Neutrophil (primary cell): Measurements from ENCODE around the gene DMBX1.

Source experiments
- H3K27ac ChIP-seq: fragments of 200-600 bp; sonication (generic); 2 replicates; pipeline ENCODE4 v1.5.1; 2016; ENCODE audit warnings: mild to moderate bottlenecking, moderate library complexity
- H3K27me3 ChIP-seq: fragments of 200-600 bp; sonication (generic); 2 replicates; pipeline ENCODE4 v1.6.0; 2016; ENCODE audit warnings: mild to moderate bottlenecking
- H3K36me3 ChIP-seq: fragments of 200-600 bp; sonication (generic); 2 replicates; pipeline ENCODE4 v1.5.1; 2017
- H3K4me1 ChIP-seq, 2 experiments: fragments of 200-600 bp in 1 of 2; sonication (generic) in 1 of 2; 1 replicate in 1 of 2; 2 replicates in 1 of 2; pipeline versions ENCODE4 v1.5.1 to v1.6.1; 2013 to 2016; ENCODE audit warnings: low read depth in 1 of 2, low read length in 1 of 2, mild to moderate bottlenecking in 1 of 2, moderate library complexity in 1 of 2; ENCODE audit not compliant: control insufficient read depth in 1 of 2, insufficient read depth in 1 of 2
- H3K4me3 ChIP-seq, 2 experiments: fragments of 200-600 bp in 1 of 2; sonication (generic) in 1 of 2; 1 replicate in 1 of 2; 2 replicates in 1 of 2; pipeline ENCODE4 v1.5.1; 2013 to 2016; ENCODE audit warnings: low read depth in 1 of 2, low read length in 1 of 2, mild to moderate bottlenecking in 1 of 2, moderate library complexity in 1 of 2
- H3K9me3 ChIP-seq: fragments of 200-600 bp; sonication (generic); 2 replicates; pipeline ENCODE4 v1.5.1; 2016
- TF ChIP-seq, protein P1 (sequence below): fragments of 200-600 bp; sonication (generic); IDR thresholded peaks from 2 replicates; pipeline ENCODE4 v1.5.1; 2016; ENCODE audit warnings: antibody characterized with exemption

Gene DMBX1

DNA sequence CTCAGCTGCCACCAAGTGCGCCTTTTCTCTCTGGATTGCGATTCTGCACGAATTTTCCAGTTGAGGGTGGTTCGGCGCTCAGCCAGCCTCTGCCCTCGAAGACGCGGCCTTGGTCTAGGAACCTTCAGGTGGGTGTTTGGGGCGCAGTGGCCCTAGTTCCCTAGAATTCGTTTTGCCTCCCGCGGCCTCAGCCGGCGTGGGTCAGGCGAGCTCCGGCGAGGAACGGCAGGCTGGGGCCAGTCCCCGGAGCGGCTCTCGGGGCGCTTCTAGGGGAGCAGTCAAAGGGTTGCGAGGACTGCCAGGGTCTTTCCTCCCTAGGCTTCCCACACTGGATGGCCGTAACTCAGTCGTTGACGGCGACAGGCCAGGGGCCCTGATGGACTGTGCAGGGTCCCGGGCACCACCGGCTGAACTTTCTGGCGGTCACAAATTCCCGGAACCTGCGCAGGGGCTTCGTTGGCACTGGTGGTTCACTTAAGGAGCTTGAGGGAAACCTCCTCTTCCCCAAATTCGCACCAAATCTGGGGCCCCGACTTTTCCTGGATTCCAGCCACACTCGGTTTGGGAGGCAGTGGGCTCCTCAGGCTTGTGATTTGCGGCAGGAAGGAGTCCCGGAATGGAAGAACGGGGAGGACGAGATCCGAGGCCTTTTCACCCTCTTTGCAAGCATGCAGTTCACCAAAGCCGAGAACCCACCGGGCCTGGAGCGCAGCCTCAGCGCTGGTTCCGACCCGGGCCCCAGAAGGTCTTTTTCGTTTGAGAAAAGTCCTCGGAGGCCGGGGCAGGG, 1.2 kb downstream of the DMBX1 start:
- Histone ChIP-seq H3K9me3 (no peaks in the 10 kb centered on the region), H3K36me3 (no peaks in the 10 kb centered on the region), H3K27me3 (peaks cover 100% of the 10 kb centered on the region), H3K4me1 (peaks cover 8 to 11% of the 10 kb centered on the region in 2 experiments), H3K27ac (no peak overlapping the region), H3K4me3 (no peak overlapping the region)
- TF ChIP-seq, protein P1, sequence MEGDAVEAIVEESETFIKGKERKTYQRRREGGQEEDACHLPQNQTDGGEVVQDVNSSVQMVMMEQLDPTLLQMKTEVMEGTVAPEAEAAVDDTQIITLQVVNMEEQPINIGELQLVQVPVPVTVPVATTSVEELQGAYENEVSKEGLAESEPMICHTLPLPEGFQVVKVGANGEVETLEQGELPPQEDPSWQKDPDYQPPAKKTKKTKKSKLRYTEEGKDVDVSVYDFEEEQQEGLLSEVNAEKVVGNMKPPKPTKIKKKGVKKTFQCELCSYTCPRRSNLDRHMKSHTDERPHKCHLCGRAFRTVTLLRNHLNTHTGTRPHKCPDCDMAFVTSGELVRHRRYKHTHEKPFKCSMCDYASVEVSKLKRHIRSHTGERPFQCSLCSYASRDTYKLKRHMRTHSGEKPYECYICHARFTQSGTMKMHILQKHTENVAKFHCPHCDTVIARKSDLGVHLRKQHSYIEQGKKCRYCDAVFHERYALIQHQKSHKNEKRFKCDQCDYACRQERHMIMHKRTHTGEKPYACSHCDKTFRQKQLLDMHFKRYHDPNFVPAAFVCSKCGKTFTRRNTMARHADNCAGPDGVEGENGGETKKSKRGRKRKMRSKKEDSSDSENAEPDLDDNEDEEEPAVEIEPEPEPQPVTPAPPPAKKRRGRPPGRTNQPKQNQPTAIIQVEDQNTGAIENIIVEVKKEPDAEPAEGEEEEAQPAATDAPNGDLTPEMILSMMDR: no peak

DNA sequence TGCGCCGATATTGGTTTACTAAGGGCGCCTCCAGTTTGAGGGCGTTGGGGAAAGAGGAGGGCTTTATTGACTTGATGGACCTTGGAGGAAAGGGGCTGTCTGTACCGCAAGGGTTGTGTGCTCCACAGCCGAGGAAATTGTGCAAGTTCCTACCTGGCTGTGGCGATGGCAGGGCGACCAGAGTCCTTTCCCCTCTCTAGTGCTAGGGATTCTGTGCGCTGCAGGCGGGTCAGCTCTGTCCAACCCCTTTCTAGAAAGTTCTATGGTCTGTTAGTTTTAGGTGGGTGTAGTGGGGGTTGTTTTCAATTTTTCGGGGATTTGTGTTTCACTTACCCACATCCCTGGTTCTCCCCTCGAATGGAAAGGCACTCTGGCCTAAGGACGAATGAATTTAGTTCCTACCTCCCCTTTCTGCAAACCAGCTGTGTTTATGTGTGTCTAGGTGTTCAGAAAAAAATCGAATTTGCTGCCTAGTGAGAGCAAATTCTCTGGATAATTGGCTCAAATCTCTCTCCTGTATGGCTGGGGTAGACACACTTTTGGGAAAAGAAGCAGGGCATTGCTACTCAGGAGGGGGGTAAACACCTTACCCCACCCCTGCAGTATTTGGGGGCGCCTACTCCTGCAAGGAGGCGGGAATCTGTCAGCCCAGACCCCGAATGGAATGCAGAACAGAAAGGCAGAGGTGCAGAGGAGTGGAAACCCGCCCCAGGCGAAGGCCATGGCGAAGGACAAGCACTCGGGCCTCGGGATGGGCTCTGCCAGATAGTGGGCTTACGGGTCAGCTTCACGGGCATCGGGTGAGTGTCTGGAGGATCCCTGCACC, 2.0 kb downstream of the DMBX1 start:
- H3K4me3 ChIP-seq: no peak overlapping the region
- TF ChIP-seq, protein P1: no peak
- H3K36me3 ChIP-seq: no peaks in the 10 kb centered on the region

DNA sequence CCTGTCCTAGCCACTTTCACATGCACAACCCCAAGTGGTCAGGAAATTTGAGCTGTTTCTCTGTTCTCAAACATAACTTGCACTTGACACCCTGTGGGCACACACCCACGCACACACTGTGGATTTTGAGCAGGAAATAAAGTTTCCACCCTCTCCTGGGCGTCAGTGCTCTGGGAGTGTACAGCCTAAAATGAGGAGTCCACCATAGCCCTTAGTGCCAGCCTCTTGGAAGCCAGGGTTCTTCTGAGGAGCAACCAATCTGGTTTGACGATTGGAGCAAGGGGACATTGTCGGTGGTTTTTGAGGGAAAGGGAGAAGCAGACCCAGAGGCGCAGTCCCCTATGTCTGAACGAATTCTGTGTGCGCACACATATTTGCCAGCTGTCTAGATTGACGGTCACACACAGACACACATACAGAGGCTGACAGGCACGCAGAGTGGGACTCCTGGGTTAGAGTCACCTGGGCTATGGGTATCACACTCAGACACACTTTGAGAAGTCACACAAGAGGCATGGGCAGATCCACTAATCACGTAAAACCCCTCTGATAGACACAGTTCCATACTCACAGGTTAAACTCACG, 2.7 kb downstream of the DMBX1 start:
- H3K4me3 ChIP-seq: no peak overlapping the region
- no peak overlapping the region for H3K27ac ChIP-seq
- H3K36me3 ChIP-seq: no peaks in the 10 kb centered on the region
- TF ChIP-seq, protein P1: no peak
- peaks cover 8 to 11% of the 10 kb centered on the region in 2 experiments for H3K4me1 ChIP-seq
- peaks cover 99% of the 10 kb centered on the region for H3K27me3 ChIP-seq
- no peaks in the 10 kb centered on the region for H3K9me3 ChIP-seq

More for the DNA sequence above, 2.0 kb downstream of the DMBX1 start:
- H3K27me3 ChIP-seq: peaks cover 100% of the 10 kb centered on the region
- peaks cover 8 to 11% of the 10 kb centered on the region in 2 experiments for H3K4me1 ChIP-seq
- H3K9me3 ChIP-seq: no peaks in the 10 kb centered on the region
- no peak overlapping the region for H3K27ac ChIP-seq

GRCh38 chr1:46492871-46493270, 3.2 kb downstream of the DMBX1 start:
- Histone ChIP-seq H3K27me3 (peaks cover 94% of the 10 kb centered on the region), H3K4me3 (no peak overlapping the region), H3K27ac (no peak overlapping the region), H3K4me1 (peaks cover 8 to 11% of the 10 kb centered on the region in 2 experiments), H3K36me3 (no peaks in the 10 kb centered on the region), H3K9me3 (no peaks in the 10 kb centered on the region)
- TF ChIP-seq, protein P1: no peak

DNA sequence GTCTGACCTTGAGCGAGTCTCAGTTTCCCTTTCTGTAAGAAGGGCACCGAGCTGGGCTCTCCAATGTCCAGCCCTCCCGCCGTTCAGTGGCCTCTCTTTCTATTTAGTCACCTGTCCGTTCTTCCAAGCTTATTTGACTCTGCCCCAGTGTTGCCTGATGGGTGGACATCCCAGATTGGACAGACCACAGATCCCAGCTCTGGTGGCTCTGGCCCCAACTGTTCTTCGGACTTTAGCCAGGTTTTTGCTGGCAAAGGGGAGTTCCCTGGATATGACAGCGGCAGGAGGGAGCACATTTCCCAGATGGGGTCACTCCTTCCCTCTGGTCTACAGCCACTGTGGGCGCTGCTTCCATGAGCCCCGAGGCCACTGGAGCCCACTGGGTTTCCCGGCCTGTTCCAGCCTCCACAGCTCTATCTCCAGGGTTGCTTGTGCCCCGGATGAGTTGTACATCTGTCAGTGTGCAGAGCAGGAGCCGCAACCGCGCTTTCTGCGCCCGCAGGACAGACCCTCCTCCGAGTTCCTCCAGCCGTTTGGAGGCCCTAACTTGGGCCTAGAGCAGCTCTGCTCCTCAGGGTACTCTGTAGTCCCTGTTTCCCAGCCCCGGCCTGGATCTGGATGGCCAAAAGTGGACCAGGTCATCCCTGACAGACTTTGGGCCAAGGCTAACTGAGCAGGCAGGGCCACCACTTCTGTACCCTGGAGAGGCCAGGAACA, 3.8 kb downstream of the DMBX1 start:
- H3K4me1 ChIP-seq: peaks cover 8 to 11% of the 10 kb centered on the region in 2 experiments
- TF ChIP-seq, protein P1: no peak
- no peak overlapping the region for H3K4me3 ChIP-seq
- H3K36me3 ChIP-seq: no peaks in the 10 kb centered on the region
- H3K27ac ChIP-seq: no peak overlapping the region
- no peaks in the 10 kb centered on the region for H3K9me3 ChIP-seq
- peaks cover 89% of the 10 kb centered on the region for H3K27me3 ChIP-seq
